Measurements from ENCODE around the gene ZNF423. TPM values are rescaled to one million over a fixed set of nuclear protein-coding genes. Genes with fewer than 3 reads are reported as not detected.

Gene ZNF423
- total RNA-seq, 1 donor from 2014 or later = 10.7 TPM

GRCh38 chr16:49478616-49479015 lies 377.3 kb downstream of the ZNF423 start:
- intact Hi-C loops (cut with DNase I) = no loop called here
- no peak for ATAC-seq
- no peak for DNase-seq

GRCh38 chr16:49478107-49478506 lies 377.8 kb downstream of the ZNF423 start:
- Histone ChIP-seq H3K4me1 (no peaks in the 10 kb centered on the region), H3K27ac (no peak overlapping the region), H3K4me3 (no peak overlapping the region), H3K9me3 (no peaks in the 10 kb centered on the region), H3K36me3 (no peaks in the 10 kb centered on the region), H3K27me3 (ENCODE audit: low read depth) (no peaks in the 10 kb centered on the region)
- DNase-seq (no peak), ATAC-seq (no peak)
- no peak for TF ChIP-seq CTCF (IDR thresholded peaks at IDR 0.05)
- intact Hi-C loops (cut with DNase I) = no loop called here

More at GRCh38 chr16:49478616-49479015, 377.3 kb downstream of the ZNF423 start:
- Histone ChIP-seq H3K27ac (no peak overlapping the region), H3K9me3 (no peaks in the 10 kb centered on the region), H3K36me3 (no peaks in the 10 kb centered on the region), H3K4me1 (peaks cover 3% of the 10 kb centered on the region), H3K27me3 (ENCODE audit: low read depth) (no peaks in the 10 kb centered on the region), H3K4me3 (no peak overlapping the region)
- TF ChIP-seq CTCF (IDR thresholded peaks at IDR 0.05) = no peak

- no peak for DNase-seq
- no peaks in the 10 kb centered on the region for H3K27me3 ChIP-seq (ENCODE audit: low read depth)
- no peak for TF ChIP-seq CTCF (IDR thresholded peaks at IDR 0.05)
- H3K9me3 ChIP-seq = no peaks in the 10 kb centered on the region
- H3K36me3 ChIP-seq = no peaks in the 10 kb centered on the region
- intact Hi-C loops (cut with DNase I) = no loop called here
- no peak for ATAC-seq
- H3K27ac ChIP-seq = no peak overlapping the region
- H3K4me3 ChIP-seq = no peak overlapping the region
- no peaks in the 10 kb centered on the region for H3K4me1 ChIP-seq
Observed at GRCh38 chr16:49477250-49477895, 378.5 kb downstream of the ZNF423 start.

GRCh38 chr16:49474741-49475140 lies 381.2 kb downstream of the ZNF423 start:
- no peaks in the 10 kb centered on the region for H3K36me3 ChIP-seq
- intact Hi-C loops (cut with DNase I) = no loop called here
- H3K9me3 ChIP-seq = no peaks in the 10 kb centered on the region
- no peak overlapping the region for H3K27ac ChIP-seq
- no peak for TF ChIP-seq CTCF (IDR thresholded peaks at IDR 0.05)
- H3K27me3 ChIP-seq (ENCODE audit: low read depth) = no peaks in the 10 kb centered on the region
- DNase-seq (peak; percentile 14), ATAC-seq (no peak)
- H3K4me3 ChIP-seq = no peak overlapping the region
- no peaks in the 10 kb centered on the region for H3K4me1 ChIP-seq

- Histone ChIP-seq H3K27me3 (ENCODE audit: low read depth) (no peaks in the 10 kb centered on the region), H3K36me3 (no peaks in the 10 kb centered on the region), H3K4me1 (no peaks in the 10 kb centered on the region), H3K9me3 (no peaks in the 10 kb centered on the region), H3K27ac (no peak overlapping the region), H3K4me3 (no peak overlapping the region)
- intact Hi-C loops (cut with DNase I) = no loop called here
- ATAC-seq (no peak), DNase-seq (peak; percentile 18)
- no peak for TF ChIP-seq CTCF (IDR thresholded peaks at IDR 0.05)
Observed at GRCh38 chr16:49473773-49474172, 382.1 kb downstream of the ZNF423 start.
